ENCODE results near the gene EVPL. TPM values are rescaled to one million over a fixed set of nuclear protein-coding genes. Genes with fewer than 3 reads are reported as not detected.

Gene EVPL
- total and polyA plus RNA-seq, 2 of the 13 experiments (the other 11 are each of a cell fraction or from before 2014, with no cell fraction given) = 2.1 to 8.2 TPM

- TF ChIP-seq ZNF574 (CRISPR knock-in tag; IDR thresholded peaks at IDR 0.05) (no peak), ETS1 (CRISPR knock-in tag; IDR thresholded peaks at IDR 0.05) (no peak), PAXIP1 (CRISPR knock-in tag; conservative IDR thresholded peaks at IDR 0.05) (no peak), KDM5A (IDR thresholded peaks at IDR 0.05; ENCODE audit: borderline replicate concordance, low read length) (no peak), ARNT2 (CRISPR knock-in tag; IDR thresholded peaks at IDR 0.05; ENCODE audit: low read depth) (peak; percentile 22; the same call in 1 of the 2 replicates), KMT2A (CRISPR knock-in tag; IDR thresholded peaks at IDR 0.05) (no peak), SIX1 (CRISPR knock-in tag; IDR thresholded peaks at IDR 0.05; ENCODE audit: borderline replicate concordance) (no peak), ARHGAP35 (CRISPR knock-in tag; IDR thresholded peaks at IDR 0.05; ENCODE audit: borderline replicate concordance) (no peak), JUND (CRISPR knock-in tag; IDR thresholded peaks at IDR 0.05) (no peak), ETV6 (CRISPR knock-in tag; conservative IDR thresholded peaks at IDR 0.05) (no peak), NFKB2 (CRISPR knock-in tag; IDR thresholded peaks at IDR 0.05; ENCODE audit: borderline replicate concordance) (no peak), CENPX (CRISPR knock-in tag; IDR thresholded peaks at IDR 0.05) (no peak), ZBTB37 (CRISPR knock-in tag; IDR thresholded peaks at IDR 0.05) (no peak), IKZF4 (CRISPR knock-in tag; IDR thresholded peaks at IDR 0.05; ENCODE audit: borderline replicate concordance, low read depth, not compliant biosample characterization) (no peak), ZNF841 (CRISPR knock-in tag; IDR thresholded peaks at IDR 0.05; ENCODE audit: borderline replicate concordance) (no peak), ZBTB38 (CRISPR knock-in tag; IDR thresholded peaks at IDR 0.05) (peak; percentile 61), NPAS2 (CRISPR knock-in tag; IDR thresholded peaks at IDR 0.05; ENCODE audit: borderline replicate concordance) (no peak), ZFP36L1 (CRISPR knock-in tag; IDR thresholded peaks at IDR 0.05) (no peak), ADNP (CRISPR knock-in tag; IDR thresholded peaks at IDR 0.05) (no peak), ZNF644 (CRISPR knock-in tag; IDR thresholded peaks at IDR 0.05; ENCODE audit: low read depth) (no peak), RXRA (CRISPR knock-in tag; IDR thresholded peaks at IDR 0.05) (no peak)
These were observed 46.7 kb downstream of the EVPL start (continued) for GRCh38 chr17:75980188-75981018.

All from HepG2 (cell line).